MCF 10A (cell line): ENCODE measurements around the gene MYO1D. TPM values are rescaled to one million over a fixed set of nuclear protein-coding genes. Genes with fewer than 3 reads are reported as not detected.
A peak's percentile ranks its signal among the peaks of the same experiment; 100 is the strongest.

Experiments used
- BruUV-seq: library from RNA; stranded (reverse); fragments of 400-500 nt; replicated peaks from 2 replicates; lab custom pipeline; 2021; lab: Mats Ljungman, UMichigan
- CTCF ChIA-PET: fragments of 300-600 bp; sonication (Branson Sonifier 250); formaldehyde crosslinking; extraction: SDS; loops from one replicate; lab custom pipeline; 2021; ENCODE audit warnings: antibody characterized with exemption, inconsistent platforms; lab: Yijun Ruan, JAX
- POLR2A ChIA-PET: fragments of 300-600, 350-650 bp; sonication (Branson Sonifier 250); formaldehyde crosslinking; extraction: SDS; loops from one replicate; lab custom pipeline; 2020; ENCODE audit warnings: antibody characterized with exemption, inconsistent platforms; lab: Yijun Ruan, JAX
- DNase-seq: peaks from one replicate; pipeline ENCODE4 v3.0.0-alpha.2; 2018; ENCODE audit not compliant: unreplicated experiment
- H3K27ac Mint-ChIP-seq: one replicate; pipeline ENCODE4 v1.8.0; 2022; ENCODE audit warnings: mild to moderate bottlenecking, low read depth, mixed read lengths; ENCODE audit not compliant: unreplicated experiment
- H3K27me3 Mint-ChIP-seq: one replicate; pipeline ENCODE4 v1.8.0; 2022; ENCODE audit warnings: mixed read lengths; ENCODE audit not compliant: insufficient read depth, unreplicated experiment
- H3K36me3 Mint-ChIP-seq: one replicate; pipeline ENCODE4 v1.8.0; 2022; ENCODE audit warnings: mild to moderate bottlenecking, moderate library complexity, mixed read lengths; ENCODE audit not compliant: insufficient read depth, unreplicated experiment
- H3K4me1 Mint-ChIP-seq: one replicate; pipeline ENCODE4 v1.8.0; 2022; ENCODE audit warnings: mixed read lengths; ENCODE audit not compliant: insufficient read depth, unreplicated experiment
- H3K4me3 Mint-ChIP-seq: one replicate; pipeline ENCODE4 v1.8.0; 2022; ENCODE audit warnings: mild to moderate bottlenecking, moderate library complexity, mixed read lengths; ENCODE audit not compliant: unreplicated experiment
- H3K9me3 Mint-ChIP-seq: one replicate; pipeline ENCODE4 v1.8.0; 2022; ENCODE audit warnings: mixed read lengths; ENCODE audit not compliant: unreplicated experiment
- intact Hi-C: fragments of 100-400 bp; cut with micrococcal nuclease; formaldehyde crosslinking; loops from 2 replicates; pipeline ENCODE4 v1.14.1; 2022
- total RNA-seq: library from RNA; stranded (reverse); gene quantifications from 2 replicates; pipeline ENCODE4 v1.2.3, GENCODE V29; 2022
- TF ChIP-seq, protein P1 (sequence below): fragments of 200-600 bp; IDR thresholded peaks from one replicate; pipeline ENCODE4 v1.8.0; 2022; ENCODE audit warnings: antibody characterized with exemption, mild to moderate bottlenecking; ENCODE audit not compliant: unreplicated experiment

Gene MYO1D
- total RNA-seq, 1 experiment from 2014 or later: 30.5 TPM

DNA sequence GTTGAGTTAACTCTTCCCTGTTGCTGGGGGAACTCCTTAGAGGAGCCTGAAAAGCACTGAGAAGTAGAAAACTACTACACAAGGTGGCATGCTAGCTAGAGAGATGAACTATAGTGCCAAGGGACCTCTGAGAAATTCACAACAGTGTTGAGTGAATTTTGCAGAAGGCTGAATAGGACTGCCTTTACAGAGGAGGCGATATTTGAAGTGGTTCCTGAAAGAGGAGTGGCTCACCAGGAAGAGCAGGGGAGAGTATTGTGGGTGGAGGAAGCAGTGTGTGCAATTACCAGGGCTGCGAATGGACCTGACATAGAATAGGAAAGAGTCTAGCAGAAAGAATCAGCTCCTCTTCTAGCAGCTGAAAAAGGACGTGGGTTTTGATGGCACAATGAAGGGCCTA lies 323.8 kb downstream of the MYO1D start:
- H3K4me3 Mint-ChIP-seq: no peak overlapping the region
- peaks cover 13% of the 10 kb centered on the region for H3K4me1 Mint-ChIP-seq
- no peaks in the 10 kb centered on the region for H3K36me3 Mint-ChIP-seq
- H3K9me3 Mint-ChIP-seq: no peaks in the 10 kb centered on the region
- no peak for DNase-seq
- TF ChIP-seq, protein P1, sequence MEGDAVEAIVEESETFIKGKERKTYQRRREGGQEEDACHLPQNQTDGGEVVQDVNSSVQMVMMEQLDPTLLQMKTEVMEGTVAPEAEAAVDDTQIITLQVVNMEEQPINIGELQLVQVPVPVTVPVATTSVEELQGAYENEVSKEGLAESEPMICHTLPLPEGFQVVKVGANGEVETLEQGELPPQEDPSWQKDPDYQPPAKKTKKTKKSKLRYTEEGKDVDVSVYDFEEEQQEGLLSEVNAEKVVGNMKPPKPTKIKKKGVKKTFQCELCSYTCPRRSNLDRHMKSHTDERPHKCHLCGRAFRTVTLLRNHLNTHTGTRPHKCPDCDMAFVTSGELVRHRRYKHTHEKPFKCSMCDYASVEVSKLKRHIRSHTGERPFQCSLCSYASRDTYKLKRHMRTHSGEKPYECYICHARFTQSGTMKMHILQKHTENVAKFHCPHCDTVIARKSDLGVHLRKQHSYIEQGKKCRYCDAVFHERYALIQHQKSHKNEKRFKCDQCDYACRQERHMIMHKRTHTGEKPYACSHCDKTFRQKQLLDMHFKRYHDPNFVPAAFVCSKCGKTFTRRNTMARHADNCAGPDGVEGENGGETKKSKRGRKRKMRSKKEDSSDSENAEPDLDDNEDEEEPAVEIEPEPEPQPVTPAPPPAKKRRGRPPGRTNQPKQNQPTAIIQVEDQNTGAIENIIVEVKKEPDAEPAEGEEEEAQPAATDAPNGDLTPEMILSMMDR: no peak
- POLR2A ChIA-PET: no interaction called here
- no TSS peak for BruUV-seq
- no peak overlapping the region for H3K27ac Mint-ChIP-seq
- H3K27me3 Mint-ChIP-seq: no peaks in the 10 kb centered on the region
- CTCF ChIA-PET: no interaction called here
- intact Hi-C loops: no loop called here

DNA sequence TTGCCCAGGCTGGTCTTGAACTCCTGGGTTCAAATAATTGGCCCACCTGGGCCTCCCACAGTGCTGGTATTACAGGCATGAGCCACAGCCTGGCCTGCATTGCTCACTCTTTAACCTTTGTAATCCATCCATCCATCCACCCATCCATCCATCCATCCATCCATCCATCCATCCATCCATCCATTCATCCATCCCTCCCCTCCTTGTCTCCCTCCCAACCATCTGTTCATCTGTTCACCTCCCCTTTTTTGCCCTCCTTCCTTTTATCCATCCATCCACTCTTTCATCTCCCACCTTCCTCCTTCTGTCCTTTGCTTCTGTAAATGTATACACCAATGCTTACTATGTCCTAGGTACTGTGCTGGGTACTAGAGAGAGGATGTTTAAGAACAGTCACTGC lies 324.6 kb downstream of the MYO1D start:
- H3K4me3 Mint-ChIP-seq: no peak overlapping the region
- H3K27me3 Mint-ChIP-seq: no peaks in the 10 kb centered on the region

DNA sequence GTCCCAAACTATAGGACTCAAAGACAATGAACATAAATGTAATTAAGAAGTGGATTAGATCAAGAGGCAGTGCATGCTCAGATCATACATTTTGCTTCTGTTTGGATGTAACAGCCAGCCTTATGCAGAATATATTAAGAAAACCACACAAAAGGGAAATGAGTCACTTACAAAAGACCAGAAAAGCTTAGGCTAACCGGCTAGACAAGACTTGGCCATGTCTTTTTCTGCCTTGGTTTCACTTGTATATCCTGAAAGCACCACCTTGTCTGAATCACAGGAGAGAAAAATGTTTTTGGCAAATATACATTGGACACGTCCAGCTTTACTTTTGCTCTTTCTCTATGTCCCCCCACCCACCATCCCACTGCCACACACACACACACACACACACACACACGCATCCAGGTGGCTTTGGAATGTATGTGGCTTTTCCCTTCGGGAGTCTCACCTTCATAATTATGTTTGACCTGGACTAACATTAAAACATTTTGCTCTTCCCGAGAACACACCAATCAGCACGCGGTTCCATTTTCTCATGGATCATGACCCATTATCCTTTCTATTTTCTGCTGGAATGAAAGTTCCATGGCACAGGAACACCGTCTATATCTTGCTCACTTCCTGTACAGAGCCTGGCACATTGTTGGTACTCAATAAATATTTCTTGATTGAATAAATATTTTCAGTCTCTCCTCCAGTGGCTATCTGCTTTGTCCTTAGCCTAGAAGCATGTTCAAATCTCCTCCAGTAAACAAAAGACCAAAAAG lies 325.6 kb downstream of the MYO1D start:
- intact Hi-C loops: no loop called here
- no peaks in the 10 kb centered on the region for H3K9me3 Mint-ChIP-seq
- peak overlapping the region; percentile 69 for H3K27ac Mint-ChIP-seq
- ChIA-PET CTCF (interaction anchor here (1.3 kb wide), 1 partner anchor 204 kb away, joined by 5 read pairs; no protein-coding TSS in a partner anchor), POLR2A (interaction anchor here (1.1 to 1.6 kb wide), 3 partner anchors 8 to 55 kb away, joined by 3 to 5 read pairs (median 4); no protein-coding TSS in a partner anchor)
- peak; percentile 55 for DNase-seq
- TF ChIP-seq, protein P1: no peak
- H3K36me3 Mint-ChIP-seq: no peaks in the 10 kb centered on the region
- no TSS peak for BruUV-seq
- H3K4me3 Mint-ChIP-seq: peak overlapping the region; percentile 45
- peaks cover 13% of the 10 kb centered on the region for H3K4me1 Mint-ChIP-seq
- no peaks in the 10 kb centered on the region for H3K27me3 Mint-ChIP-seq

More for the DNA sequence above, 324.6 kb downstream of the MYO1D start:
- ChIA-PET CTCF (no interaction called here), POLR2A (no interaction called here)
- H3K4me1 Mint-ChIP-seq: peaks cover 13% of the 10 kb centered on the region
- BruUV-seq: no TSS peak
- TF ChIP-seq, protein P1: no peak
- peak overlapping the region; percentile 2 for H3K27ac Mint-ChIP-seq
- H3K36me3 Mint-ChIP-seq: no peaks in the 10 kb centered on the region
- DNase-seq: no peak
- no peaks in the 10 kb centered on the region for H3K9me3 Mint-ChIP-seq
- intact Hi-C loops: no loop called here

DNA sequence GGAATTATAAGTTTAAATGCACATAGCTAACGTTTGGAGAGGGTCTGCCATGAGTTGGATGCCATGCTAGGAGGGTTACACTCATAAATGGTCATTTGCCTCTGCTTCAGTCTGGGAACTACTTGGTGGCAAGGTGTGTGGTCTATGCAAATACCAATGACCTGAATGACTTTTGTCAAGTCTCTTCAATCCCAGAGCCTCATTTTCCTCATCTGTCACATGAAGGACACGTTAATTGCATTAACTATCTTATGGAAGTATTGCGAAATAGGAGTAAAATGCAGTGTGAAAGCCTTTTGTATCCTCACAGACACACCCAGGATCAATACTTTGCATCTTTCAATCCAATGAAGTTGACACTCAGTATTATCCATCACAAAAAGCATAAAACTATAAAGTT lies 327.4 kb downstream of the MYO1D start:
- no peaks in the 10 kb centered on the region for H3K9me3 Mint-ChIP-seq
- TF ChIP-seq, protein P1: no peak
- H3K36me3 Mint-ChIP-seq: no peaks in the 10 kb centered on the region
- H3K4me1 Mint-ChIP-seq: peaks cover 13% of the 10 kb centered on the region
- no peak for DNase-seq
- no TSS peak for BruUV-seq
- ChIA-PET POLR2A (interaction anchor here (1.6 kb wide), 1 partner anchor 9 kb away, joined by 4 read pairs; no protein-coding TSS in a partner anchor), CTCF (interaction anchor here (0.6 to 1.3 kb wide), 5 partner anchors 65 to 807 kb away, joined by 3 to 4 read pairs (median 3); no protein-coding TSS in a partner anchor)
- no peaks in the 10 kb centered on the region for H3K27me3 Mint-ChIP-seq
- no peak overlapping the region for H3K27ac Mint-ChIP-seq
- intact Hi-C loops: no loop called here
- no peak overlapping the region for H3K4me3 Mint-ChIP-seq
